Testis (tissue), 2 donors: ENCODE results near the gene SLC25A26.
"Not testable (repeated sequence)": the region's sequence is repeated elsewhere in the genome, so short reads cannot be mapped to it uniquely, and the experiment has no call there.

Experiments
- CTCF ChIP-seq, 3 experiments: fragments of 450-650 bp in 2 of 3; fragments of 200-600 bp in 1 of 3; sonication (generic) in 1 of 3; IDR thresholded peaks; one replicate each; pipeline ENCODE4 v1.5.1; 2016 to 2019; ENCODE audit warnings: antibody characterized with exemption in 3 of 3, mild to moderate bottlenecking in 2 of 3, moderate library complexity in 1 of 3
- POLR2A ChIP-seq: fragments of 450-650 bp; IDR thresholded peaks from one replicate; pipeline ENCODE4 v1.6.1; 2017; ENCODE audit warnings: antibody characterized with exemption, mild to moderate bottlenecking, moderate library complexity

DNA sequence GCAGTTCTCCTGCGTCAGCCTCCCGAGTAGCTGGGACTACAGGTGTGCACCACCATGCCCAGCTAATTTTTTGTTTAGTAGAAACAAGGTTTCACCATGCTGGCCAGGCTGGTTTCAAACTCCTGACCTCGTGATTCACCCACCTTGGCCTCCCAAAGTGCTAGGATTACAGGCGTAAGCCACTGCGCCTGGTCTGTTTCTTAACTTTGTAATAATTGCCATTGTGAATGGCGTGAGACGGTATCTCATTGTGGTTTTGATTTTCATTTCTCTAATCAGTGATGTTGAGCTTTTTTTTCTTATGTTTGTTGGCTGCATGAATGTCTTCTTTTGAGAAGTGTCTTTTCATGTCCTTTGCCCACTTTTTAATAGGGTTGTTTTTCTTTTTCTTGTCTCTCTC lies 85.3 kb downstream of the SLC25A26 start:
- not testable (repeated sequence) for TF ChIP-seq CTCF (IDR thresholded peaks at IDR 0.05); POLR2A
